ENCODE data around the gene STK32B. TPM values are rescaled to one million over a fixed set of nuclear protein-coding genes. Genes with fewer than 3 reads are reported as not detected.
"Not testable (repeated sequence)": the region's sequence is repeated elsewhere in the genome, so short reads cannot be mapped to it uniquely, and the experiment has no call there.

The STK32B gene
- total RNA-seq, 2 donors from 2014 or later, result not detected

GRCh38 chr4:5257086-5257485 is 205.8 kb downstream of the STK32B start:
- H3K27ac Mint-ChIP-seq, result no peak overlapping the region
- H3K36me3 Mint-ChIP-seq (ENCODE audit: low read depth), result no peaks in the 10 kb centered on the region
- peaks cover 7% of the 10 kb centered on the region for H3K27me3 Mint-ChIP-seq
- H3K9me3 Mint-ChIP-seq, result peaks cover 4% of the 10 kb centered on the region
- no peak overlapping the region for H3K4me3 Mint-ChIP-seq
- no peak for ATAC-seq (replicated peaks)
- no peaks in the 10 kb centered on the region for H3K4me1 Mint-ChIP-seq

- no peak overlapping the region for H3K27ac Mint-ChIP-seq
- H3K27me3 Mint-ChIP-seq, result no peaks in the 10 kb centered on the region
- peaks cover 4% of the 10 kb centered on the region for H3K9me3 Mint-ChIP-seq
- no peak for ATAC-seq (replicated peaks)
- no peak overlapping the region for H3K4me3 Mint-ChIP-seq
- no peaks in the 10 kb centered on the region for H3K4me1 Mint-ChIP-seq
- H3K36me3 Mint-ChIP-seq (ENCODE audit: low read depth), result no peaks in the 10 kb centered on the region
Measured at GRCh38 chr4:5259471-5259870, 208.2 kb downstream of the STK32B start.

GRCh38 chr4:5260121-5260520 is 208.8 kb downstream of the STK32B start:
- ATAC-seq (replicated peaks), result no peak
- Mint-ChIP-seq H3K27ac (no peak overlapping the region), H3K4me3 (no peak overlapping the region), H3K36me3 (ENCODE audit: low read depth) (no peaks in the 10 kb centered on the region), H3K27me3 (no peaks in the 10 kb centered on the region), H3K9me3 (peaks cover 4% of the 10 kb centered on the region), H3K4me1 (no peaks in the 10 kb centered on the region)

- no peak for ATAC-seq (replicated peaks)
- Mint-ChIP-seq H3K36me3 (ENCODE audit: low read depth) (no peaks in the 10 kb centered on the region), H3K27me3 (no peaks in the 10 kb centered on the region), H3K4me3 (no peak overlapping the region), H3K4me1 (no peaks in the 10 kb centered on the region), H3K27ac (no peak overlapping the region), H3K9me3 (peaks cover 4% of the 10 kb centered on the region)
Measured at GRCh38 chr4:5261866-5262265, 210.6 kb downstream of the STK32B start.

GRCh38 chr4:5266991-5267390 is 215.7 kb downstream of the STK32B start:
- ATAC-seq (replicated peaks), result no peak

GRCh38 chr4:5267408-5267807 is 216.1 kb downstream of the STK32B start:
- peaks cover 7% of the 10 kb centered on the region for H3K27me3 Mint-ChIP-seq
- no peak overlapping the region for H3K27ac Mint-ChIP-seq
- no peaks in the 10 kb centered on the region for H3K4me1 Mint-ChIP-seq
- no peaks in the 10 kb centered on the region for H3K9me3 Mint-ChIP-seq
- no peak overlapping the region for H3K4me3 Mint-ChIP-seq
- no peaks in the 10 kb centered on the region for H3K36me3 Mint-ChIP-seq (ENCODE audit: low read depth)
- no peak for ATAC-seq (replicated peaks)

More at GRCh38 chr4:5266991-5267390, 215.7 kb downstream of the STK32B start:
- H3K9me3 Mint-ChIP-seq, result no peaks in the 10 kb centered on the region
- H3K36me3 Mint-ChIP-seq (ENCODE audit: low read depth), result no peaks in the 10 kb centered on the region
- peaks cover 7% of the 10 kb centered on the region for H3K27me3 Mint-ChIP-seq
- no peak overlapping the region for H3K4me3 Mint-ChIP-seq
- no peak overlapping the region for H3K27ac Mint-ChIP-seq
- H3K4me1 Mint-ChIP-seq, result no peaks in the 10 kb centered on the region

- no peaks in the 10 kb centered on the region for H3K27me3 Mint-ChIP-seq
- peaks cover 4% of the 10 kb centered on the region for H3K9me3 Mint-ChIP-seq
- no peaks in the 10 kb centered on the region for H3K36me3 Mint-ChIP-seq (ENCODE audit: low read depth)
- H3K27ac Mint-ChIP-seq, result no peak overlapping the region
- ATAC-seq (replicated peaks), result no peak
- H3K4me1 Mint-ChIP-seq, result no peaks in the 10 kb centered on the region
- H3K4me3 Mint-ChIP-seq, result no peak overlapping the region
Measured at GRCh38 chr4:5276475-5277075, 225.3 kb downstream of the STK32B start.

GRCh38 chr4:5277079-5277478 is 225.8 kb downstream of the STK32B start:
- Mint-ChIP-seq H3K9me3 (peaks cover 4% of the 10 kb centered on the region), H3K4me3 (no peak overlapping the region), H3K27me3 (no peaks in the 10 kb centered on the region), H3K4me1 (no peaks in the 10 kb centered on the region), H3K27ac (no peak overlapping the region), H3K36me3 (ENCODE audit: low read depth) (no peaks in the 10 kb centered on the region)
- no peak for ATAC-seq (replicated peaks)

- H3K27ac Mint-ChIP-seq, result no peak overlapping the region
- ATAC-seq (replicated peaks), result no peak
- no peaks in the 10 kb centered on the region for H3K4me1 Mint-ChIP-seq
Measured at GRCh38 chr4:5278213-5278612, 226.9 kb downstream of the STK32B start.

GRCh38 chr4:5280069-5280468 is 228.8 kb downstream of the STK32B start:
- H3K27me3 Mint-ChIP-seq; H3K4me1 Mint-ChIP-seq; H3K4me3 Mint-ChIP-seq; H3K36me3 Mint-ChIP-seq (ENCODE audit: low read depth); ATAC-seq (replicated peaks); H3K9me3 Mint-ChIP-seq; H3K27ac Mint-ChIP-seq: not testable (repeated sequence)

More at GRCh38 chr4:5278213-5278612, 226.9 kb downstream of the STK32B start:
- Mint-ChIP-seq H3K4me3 (no peak overlapping the region), H3K9me3 (peaks cover 4% of the 10 kb centered on the region), H3K36me3 (ENCODE audit: low read depth) (no peaks in the 10 kb centered on the region), H3K27me3 (no peaks in the 10 kb centered on the region)

- peak; percentile 79 for ATAC-seq (replicated peaks)
- Mint-ChIP-seq H3K9me3 (peaks cover 4% of the 10 kb centered on the region), H3K4me3 (no peak overlapping the region), H3K27me3 (no peaks in the 10 kb centered on the region), H3K4me1 (no peaks in the 10 kb centered on the region), H3K36me3 (ENCODE audit: low read depth) (no peaks in the 10 kb centered on the region), H3K27ac (no peak overlapping the region)
Measured at GRCh38 chr4:5280828-5281227, 229.5 kb downstream of the STK32B start.

GRCh38 chr4:5283837-5284236 is 232.6 kb downstream of the STK32B start:
- H3K9me3 Mint-ChIP-seq, result peaks cover 4% of the 10 kb centered on the region
- H3K4me3 Mint-ChIP-seq, result no peak overlapping the region
- no peak overlapping the region for H3K27ac Mint-ChIP-seq
- no peaks in the 10 kb centered on the region for H3K36me3 Mint-ChIP-seq (ENCODE audit: low read depth)
- H3K27me3 Mint-ChIP-seq, result no peaks in the 10 kb centered on the region
- ATAC-seq (replicated peaks), result no peak
- H3K4me1 Mint-ChIP-seq, result no peaks in the 10 kb centered on the region

GRCh38 chr4:5284517-5284916 is 233.2 kb downstream of the STK32B start:
- Mint-ChIP-seq H3K27me3 (no peaks in the 10 kb centered on the region), H3K36me3 (ENCODE audit: low read depth) (no peaks in the 10 kb centered on the region)

GRCh38 chr4:5292101-5292500 is 240.8 kb downstream of the STK32B start:
- Mint-ChIP-seq H3K27me3 (no peaks in the 10 kb centered on the region), H3K4me3 (no peak overlapping the region), H3K9me3 (no peaks in the 10 kb centered on the region), H3K27ac (no peak overlapping the region), H3K36me3 (ENCODE audit: low read depth) (no peaks in the 10 kb centered on the region), H3K4me1 (no peaks in the 10 kb centered on the region)
- no peak for ATAC-seq (replicated peaks)

More at GRCh38 chr4:5284517-5284916, 233.2 kb downstream of the STK32B start:
- peaks cover 4% of the 10 kb centered on the region for H3K9me3 Mint-ChIP-seq
- no peak overlapping the region for H3K4me3 Mint-ChIP-seq
- no peaks in the 10 kb centered on the region for H3K4me1 Mint-ChIP-seq
- no peak for ATAC-seq (replicated peaks)
- H3K27ac Mint-ChIP-seq, result no peak overlapping the region

- H3K36me3 Mint-ChIP-seq (ENCODE audit: low read depth); H3K9me3 Mint-ChIP-seq; ATAC-seq (replicated peaks); H3K27ac Mint-ChIP-seq; H3K4me3 Mint-ChIP-seq; H3K27me3 Mint-ChIP-seq; H3K4me1 Mint-ChIP-seq: not testable (repeated sequence)
Measured at GRCh38 chr4:5298000-5298787, 246.9 kb downstream of the STK32B start.

Measured in activated T-helper 17 cell treated with anti-CD3 and anti-CD28 coated beads, Interleukin-2, amount 50 U/mL, for 72 hours (primary cell).